Dendritic cell treated with granulocyte-macrophage colony-stimulating factor and Interleukin-4, amounts not matched to agents 40 ng/mL and 50 ng/mL, for 4 days (primary cell): ENCODE measurements around the gene GYG2.
A peak's percentile ranks its signal among the peaks of the same experiment; 100 is the strongest.
"Not testable (repeated sequence)": the region's sequence is repeated elsewhere in the genome, so short reads cannot be mapped to it uniquely, and the experiment has no call there.

Experiments used
- H3K27ac Mint-ChIP-seq: one replicate; pipeline ENCODE4 v1.8.0; 2022; ENCODE audit warnings: mild to moderate bottlenecking, mixed read lengths
- H3K27me3 Mint-ChIP-seq: one replicate; pipeline ENCODE4 v1.8.0; 2022; ENCODE audit warnings: mild to moderate bottlenecking, mixed read lengths
- H3K36me3 Mint-ChIP-seq: one replicate; pipeline ENCODE4 v1.8.0; 2022; ENCODE audit warnings: low read depth, mixed read lengths
- H3K4me1 Mint-ChIP-seq: one replicate; pipeline ENCODE4 v1.8.0; 2022; ENCODE audit warnings: low read depth, mixed read lengths
- H3K4me3 Mint-ChIP-seq: one replicate; pipeline ENCODE4 v1.8.0; 2022; ENCODE audit warnings: mild to moderate bottlenecking, moderate library complexity, mixed read lengths
- H3K9me3 Mint-ChIP-seq: one replicate; pipeline ENCODE4 v1.8.0; 2022; ENCODE audit warnings: mixed read lengths
- intact Hi-C: fragments of 100-400 bp; cut with micrococcal nuclease; formaldehyde crosslinking; loops from one replicate; pipeline ENCODE4 v1.15.0; 2022

Gene GYG2

DNA sequence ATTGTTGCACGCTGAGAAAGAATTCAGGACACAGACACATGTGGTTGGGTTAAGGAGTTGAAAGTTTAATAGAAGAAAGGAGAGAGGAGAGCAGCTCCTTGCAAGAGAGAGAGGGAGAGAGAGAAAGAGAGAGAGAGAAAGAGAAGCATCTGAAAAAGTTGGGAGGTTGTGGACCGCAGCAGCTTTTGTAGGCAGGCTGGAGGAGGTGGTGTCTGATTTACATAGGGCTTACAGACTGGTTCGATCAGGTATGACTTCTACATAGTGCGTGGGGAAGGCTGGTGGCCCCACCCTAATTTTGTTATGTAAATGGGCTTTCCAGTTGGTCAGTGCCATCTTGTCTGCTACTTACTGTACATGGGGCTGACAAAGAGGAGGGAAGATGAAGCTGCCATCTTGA lies 27.5 kb upstream of the GYG2 start:
- H3K9me3 Mint-ChIP-seq: no peaks in the 10 kb centered on the region
- no peaks in the 10 kb centered on the region for H3K4me1 Mint-ChIP-seq
- peaks cover 1% of the 10 kb centered on the region for H3K27me3 Mint-ChIP-seq
- no peak overlapping the region for H3K27ac Mint-ChIP-seq
- intact Hi-C loops: no loop called here
- no peaks in the 10 kb centered on the region for H3K36me3 Mint-ChIP-seq
- no peak overlapping the region for H3K4me3 Mint-ChIP-seq

DNA sequence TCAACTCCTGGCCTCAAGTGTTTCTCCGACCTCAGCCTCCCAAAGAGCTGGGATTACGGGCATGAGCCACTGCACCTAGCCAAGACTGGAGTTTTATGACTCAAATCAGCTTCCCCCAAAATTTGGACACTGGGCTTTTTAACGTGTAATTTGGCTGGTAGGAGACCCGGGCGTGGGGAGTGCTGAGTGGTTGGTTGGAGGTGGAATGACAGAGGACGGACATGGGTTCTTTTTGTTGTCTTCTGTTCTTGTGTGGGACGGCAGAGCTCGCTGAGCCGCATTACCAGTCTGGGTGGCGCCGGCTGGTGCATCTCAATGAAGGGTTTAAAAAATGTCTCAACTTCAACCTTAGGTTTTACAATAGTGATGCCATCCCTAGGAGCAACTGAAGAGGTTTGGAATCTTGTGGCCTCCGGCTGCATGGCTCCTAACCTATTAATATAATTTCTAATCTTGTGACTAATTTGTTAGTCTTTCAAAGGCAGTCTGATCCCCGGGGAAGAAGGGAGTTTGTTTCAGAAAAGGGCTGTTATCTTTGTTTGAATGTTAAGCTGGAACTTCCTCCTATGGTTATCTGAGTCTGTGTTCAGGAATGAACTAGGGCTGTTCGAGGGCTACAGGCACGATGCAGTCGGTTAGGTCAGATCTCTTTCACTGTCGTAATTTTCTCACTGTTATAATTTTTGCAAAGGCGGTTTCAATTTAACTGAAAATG lies 26.2 kb upstream of the GYG2 start:
- intact Hi-C loops, H3K27me3 Mint-ChIP-seq, H3K9me3 Mint-ChIP-seq, H3K4me3 Mint-ChIP-seq, H3K27ac Mint-ChIP-seq, H3K4me1 Mint-ChIP-seq, H3K36me3 Mint-ChIP-seq: not testable (repeated sequence)

DNA sequence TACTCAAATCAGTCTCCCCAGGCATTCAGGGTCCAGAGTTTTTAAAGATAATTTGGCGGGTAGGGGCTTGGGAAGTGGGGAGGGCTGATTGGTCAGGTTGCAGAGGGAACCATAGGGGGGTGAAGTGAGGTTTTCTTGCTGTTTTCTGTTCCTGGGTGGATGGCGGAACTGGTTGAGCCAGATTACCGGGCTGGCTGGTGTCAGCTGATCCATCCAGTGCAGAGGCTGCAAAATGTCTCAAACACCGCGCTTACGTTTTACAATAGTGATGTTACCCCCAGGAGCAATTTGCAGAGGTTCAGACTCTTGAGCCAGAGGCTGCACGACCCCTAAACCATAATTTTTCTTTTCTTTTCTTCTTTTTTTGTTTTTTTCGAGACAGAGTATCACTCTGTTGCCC lies 25.2 kb upstream of the GYG2 start:
- H3K27me3 Mint-ChIP-seq, intact Hi-C loops, H3K4me1 Mint-ChIP-seq: not testable (repeated sequence)

DNA sequence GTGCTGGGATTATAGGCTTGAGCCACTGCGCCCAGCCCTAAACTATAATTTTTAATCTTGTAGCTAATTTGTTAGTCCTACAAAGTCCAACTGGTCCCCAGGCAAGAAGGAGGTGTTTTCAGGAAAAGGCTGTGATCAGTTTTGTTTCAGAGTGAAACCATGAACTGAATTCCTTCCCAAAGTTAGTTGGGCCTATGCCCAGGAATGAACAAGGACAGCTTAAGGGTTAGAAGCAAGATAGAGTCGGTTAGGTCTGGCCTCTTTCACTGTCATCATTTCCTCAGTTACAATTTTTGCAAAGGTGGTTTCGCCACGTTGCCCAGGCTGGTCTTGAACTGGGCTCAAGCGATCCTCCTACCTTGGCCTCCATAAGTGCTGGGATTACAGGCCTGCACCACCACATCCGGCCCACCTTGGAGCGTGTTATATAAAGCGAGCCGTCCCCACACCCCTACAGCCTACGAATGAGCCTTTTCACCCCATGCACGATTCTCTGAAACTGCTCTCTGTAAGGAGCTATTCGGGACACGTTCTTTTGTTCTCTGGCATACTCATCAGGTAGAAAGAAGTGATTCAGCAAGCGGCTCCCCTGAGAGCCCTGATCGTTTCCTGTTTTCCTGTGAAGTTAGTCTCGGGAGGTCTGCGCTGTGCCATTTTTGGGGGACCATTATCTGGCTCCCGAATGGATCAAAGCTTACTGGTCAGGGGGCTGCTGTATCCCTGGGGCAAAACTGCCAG lies 24.5 kb upstream of the GYG2 start:
- H3K4me3 Mint-ChIP-seq, H3K4me1 Mint-ChIP-seq, H3K27ac Mint-ChIP-seq, H3K27me3 Mint-ChIP-seq, H3K9me3 Mint-ChIP-seq, H3K36me3 Mint-ChIP-seq, intact Hi-C loops: not testable (repeated sequence)

More for the DNA sequence above, 25.2 kb upstream of the GYG2 start:
- H3K4me3 Mint-ChIP-seq, H3K9me3 Mint-ChIP-seq, H3K36me3 Mint-ChIP-seq, H3K27ac Mint-ChIP-seq: not testable (repeated sequence)

DNA sequence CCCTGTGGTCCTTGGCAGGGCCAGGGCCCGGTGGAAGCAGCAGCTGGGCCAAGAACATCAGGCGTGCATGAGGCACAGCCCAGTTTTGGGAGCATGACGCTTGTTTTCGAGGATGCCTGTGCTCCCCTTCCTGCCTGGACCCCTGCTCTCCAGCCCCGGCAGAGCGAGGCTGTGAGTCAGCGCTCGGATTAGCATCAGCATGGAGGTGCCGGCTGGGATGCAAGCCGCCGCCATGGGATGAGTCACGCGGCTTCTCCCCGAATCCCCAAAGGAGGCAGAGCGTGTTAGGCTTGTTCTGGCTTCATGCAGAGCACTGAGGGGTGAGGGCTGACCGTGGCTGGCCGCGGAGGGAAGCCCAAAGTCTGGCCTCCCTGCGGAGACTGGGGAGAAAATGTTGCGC lies 23.9 kb upstream of the GYG2 start:
- H3K9me3 Mint-ChIP-seq, H3K27ac Mint-ChIP-seq, intact Hi-C loops, H3K36me3 Mint-ChIP-seq, H3K4me3 Mint-ChIP-seq, H3K27me3 Mint-ChIP-seq, H3K4me1 Mint-ChIP-seq: not testable (repeated sequence)

DNA sequence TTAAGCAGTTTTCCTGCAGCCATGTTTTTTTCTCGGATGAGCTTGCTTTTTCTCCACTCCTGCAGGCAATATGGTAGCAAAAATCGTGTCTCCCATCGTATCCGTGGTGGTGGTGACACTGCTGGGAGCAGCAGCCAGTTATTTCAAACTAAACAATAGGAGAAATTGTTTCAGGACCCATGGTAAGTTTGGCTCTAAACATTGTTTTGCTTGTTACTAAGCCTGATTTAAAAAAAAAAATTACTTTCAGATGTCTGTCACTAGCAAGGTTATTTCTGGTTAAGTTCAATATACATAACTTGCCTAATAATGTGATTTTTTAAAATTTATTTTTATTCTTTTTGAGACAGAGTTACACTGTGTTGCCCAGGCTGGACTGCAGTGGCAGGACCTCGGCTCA lies 17.5 kb upstream of the GYG2 start:
- Mint-ChIP-seq H3K4me1 (no peaks in the 10 kb centered on the region), H3K4me3 (no peak overlapping the region), H3K9me3 (no peaks in the 10 kb centered on the region), H3K27me3 (no peaks in the 10 kb centered on the region), H3K27ac (no peak overlapping the region), H3K36me3 (no peaks in the 10 kb centered on the region)
- intact Hi-C loops: no loop called here

DNA sequence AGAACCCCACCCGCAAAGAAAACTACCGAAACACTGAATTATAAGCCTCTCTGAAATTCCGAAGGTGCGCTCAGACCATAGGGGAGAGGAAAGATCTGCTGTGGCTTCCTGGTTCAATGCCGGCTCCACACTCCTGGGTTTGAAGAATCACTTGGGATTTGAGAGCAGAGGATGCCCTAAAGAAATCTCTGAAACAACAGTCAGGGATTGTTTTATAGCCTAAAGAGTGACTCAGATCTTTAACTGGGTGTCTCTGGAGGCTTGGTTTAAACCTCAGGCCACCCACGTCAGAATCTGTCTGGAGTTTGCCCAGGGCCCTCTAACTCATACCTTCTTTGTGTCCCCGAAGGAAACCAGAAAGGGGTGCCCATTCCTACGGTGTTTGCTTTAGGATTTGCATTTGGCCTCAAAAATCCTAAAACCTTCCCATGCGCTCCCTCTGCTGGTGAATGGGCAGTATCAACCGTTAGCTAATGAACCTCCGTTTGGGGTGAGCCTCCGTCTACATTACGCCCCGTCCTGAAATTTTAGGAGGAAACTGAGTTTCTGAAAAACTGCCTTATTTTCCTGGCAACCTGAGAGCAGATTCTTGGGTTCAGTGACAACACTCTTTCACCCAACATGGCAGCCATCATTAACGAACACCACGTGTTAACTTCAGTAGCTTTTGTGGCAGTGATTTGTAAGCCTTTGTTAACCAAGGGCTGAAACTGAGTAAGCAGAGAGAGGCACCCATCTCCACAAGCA lies 16.4 kb upstream of the GYG2 start:
- H3K27me3 Mint-ChIP-seq, H3K9me3 Mint-ChIP-seq, H3K27ac Mint-ChIP-seq, H3K4me1 Mint-ChIP-seq, H3K36me3 Mint-ChIP-seq: not testable (repeated sequence)
- peak overlapping the region; percentile 26 for H3K4me3 Mint-ChIP-seq
- intact Hi-C loops: loop anchor here (2.0 kb wide), 1 partner anchor 168 kb away; no protein-coding TSS in a partner anchor

DNA sequence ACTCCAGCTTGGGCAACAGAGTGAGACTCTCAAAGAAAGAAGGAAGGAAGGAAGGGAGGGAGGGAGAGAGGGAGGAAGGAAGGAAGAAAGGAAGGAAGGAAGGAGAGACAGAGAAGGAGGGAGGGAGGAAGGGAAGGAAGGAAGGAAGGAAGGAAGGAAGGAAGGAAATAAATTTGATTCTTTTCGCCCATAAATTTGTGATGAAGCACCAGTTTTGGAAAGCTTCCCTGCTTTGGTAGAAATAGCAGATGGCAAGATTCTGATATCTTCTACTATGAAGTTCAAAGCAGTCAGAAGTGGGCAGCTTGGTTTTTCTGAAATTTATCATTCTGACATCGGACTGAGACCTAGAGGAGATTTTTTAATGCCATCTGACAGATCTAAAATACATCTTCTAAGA lies 11.7 kb upstream of the GYG2 start:
- intact Hi-C loops: no loop called here
- Mint-ChIP-seq H3K36me3 (no peaks in the 10 kb centered on the region), H3K9me3 (no peaks in the 10 kb centered on the region), H3K27ac (no peak overlapping the region), H3K4me3 (no peak overlapping the region), H3K27me3 (no peaks in the 10 kb centered on the region), H3K4me1 (no peaks in the 10 kb centered on the region)

DNA sequence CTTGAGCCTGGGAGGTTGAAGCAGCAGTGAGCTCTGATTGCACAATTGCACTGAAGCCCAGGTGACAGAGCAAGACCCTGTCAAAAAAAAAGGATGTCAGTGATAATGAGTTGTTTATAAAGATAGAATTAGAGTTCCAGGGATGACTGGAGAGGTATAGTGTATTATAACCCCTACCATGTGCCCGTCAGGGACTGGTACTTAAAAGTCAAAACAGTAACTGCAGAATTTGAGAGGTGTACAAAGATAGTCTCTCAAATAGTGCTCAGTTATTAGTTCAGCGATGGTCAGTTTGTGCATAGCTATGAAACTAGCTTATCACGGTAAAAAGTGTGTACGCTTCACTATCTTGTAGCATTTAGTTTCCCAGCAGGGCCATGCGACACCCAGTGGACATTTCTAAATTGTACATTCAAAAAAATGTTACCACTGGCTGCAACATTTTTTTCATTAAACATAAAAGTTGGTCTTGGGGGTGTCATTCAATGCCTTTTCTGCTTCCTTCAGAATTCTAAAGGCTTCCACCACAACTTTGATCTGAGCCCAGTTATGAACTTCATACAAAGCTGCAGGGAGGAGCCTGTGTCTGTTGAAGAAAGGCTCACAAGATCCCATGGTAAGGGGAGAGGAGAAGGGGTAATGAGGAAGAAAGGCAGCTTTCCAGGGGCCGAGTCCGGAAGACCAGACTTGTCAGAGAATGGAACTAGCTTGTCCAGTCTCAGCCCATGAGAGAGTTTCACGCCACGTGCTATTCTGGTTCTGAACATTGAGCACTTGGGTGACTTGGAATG lies 9.2 kb upstream of the GYG2 start:
- intact Hi-C loops: no loop called here
- no peak overlapping the region for H3K4me3 Mint-ChIP-seq
- no peak overlapping the region for H3K27ac Mint-ChIP-seq
- no peaks in the 10 kb centered on the region for H3K4me1 Mint-ChIP-seq
- H3K27me3 Mint-ChIP-seq: no peaks in the 10 kb centered on the region
- H3K9me3 Mint-ChIP-seq: no peaks in the 10 kb centered on the region
- H3K36me3 Mint-ChIP-seq: no peaks in the 10 kb centered on the region

DNA sequence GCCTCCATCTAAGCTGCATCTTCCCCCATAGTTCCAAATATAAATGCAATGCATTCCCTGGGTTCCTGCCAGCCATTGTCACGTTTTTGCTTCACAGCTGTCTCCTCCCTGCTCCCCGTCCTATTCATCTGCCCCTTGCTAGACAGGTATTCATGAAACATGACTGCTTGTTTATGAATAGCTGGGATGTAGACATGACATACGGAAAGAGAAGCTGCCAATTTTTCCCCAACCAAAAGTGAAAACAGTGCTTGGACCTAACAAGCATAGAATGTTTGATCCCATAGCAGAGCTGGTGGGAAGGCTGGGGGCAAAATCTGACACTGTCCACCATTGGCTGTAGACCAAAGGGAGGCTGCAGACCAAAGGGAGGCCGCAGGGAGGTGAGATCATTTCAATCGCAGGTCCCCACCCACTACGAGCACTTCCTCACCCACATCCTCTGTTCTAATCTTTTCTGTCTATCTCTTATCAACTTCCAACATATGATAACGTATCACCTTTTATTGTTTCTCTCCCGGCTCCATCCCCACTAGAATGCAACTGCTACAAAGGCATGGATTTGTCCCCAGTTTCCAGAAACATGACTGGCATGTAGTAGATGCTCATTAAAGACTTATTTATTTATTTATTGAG lies 8.5 kb upstream of the GYG2 start:
- no peak overlapping the region for H3K4me3 Mint-ChIP-seq
- no peak overlapping the region for H3K27ac Mint-ChIP-seq
- H3K4me1 Mint-ChIP-seq: no peaks in the 10 kb centered on the region
- H3K36me3 Mint-ChIP-seq: no peaks in the 10 kb centered on the region
- no peaks in the 10 kb centered on the region for H3K27me3 Mint-ChIP-seq
- H3K9me3 Mint-ChIP-seq: no peaks in the 10 kb centered on the region
- intact Hi-C loops: no loop called here

DNA sequence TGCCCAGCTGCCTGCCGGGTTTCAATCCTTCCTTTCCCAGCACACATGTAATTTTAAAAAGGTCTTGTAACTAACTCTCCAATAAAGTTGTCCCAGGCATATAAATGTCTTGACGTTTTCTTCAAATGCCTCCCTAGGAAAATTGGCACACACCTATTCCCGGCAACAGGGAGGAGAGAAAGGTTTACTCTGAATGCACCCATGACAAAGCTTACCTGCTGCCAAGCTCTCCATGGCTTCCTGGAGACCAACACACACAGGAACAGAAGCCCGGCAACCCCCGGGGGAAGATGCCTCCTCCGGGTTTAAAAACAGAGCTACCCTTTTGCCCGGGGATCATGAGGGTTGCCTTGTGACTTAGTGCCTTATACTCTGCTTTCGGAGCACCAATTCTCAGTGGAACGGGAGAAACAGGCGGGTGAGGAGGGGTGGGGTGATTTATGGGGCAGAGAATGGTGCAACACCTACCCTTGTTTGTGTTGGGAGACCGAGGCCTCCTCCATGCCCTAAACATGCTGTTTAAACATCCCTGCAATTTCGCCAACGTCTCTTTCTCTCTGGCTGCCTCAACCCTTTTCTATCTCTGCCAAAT lies 4.8 kb upstream of the GYG2 start:
- Mint-ChIP-seq H3K4me3 (no peak overlapping the region), H3K9me3 (no peaks in the 10 kb centered on the region), H3K27me3 (no peaks in the 10 kb centered on the region), H3K36me3 (no peaks in the 10 kb centered on the region), H3K4me1 (no peaks in the 10 kb centered on the region), H3K27ac (no peak overlapping the region)
- intact Hi-C loops: no loop called here

DNA sequence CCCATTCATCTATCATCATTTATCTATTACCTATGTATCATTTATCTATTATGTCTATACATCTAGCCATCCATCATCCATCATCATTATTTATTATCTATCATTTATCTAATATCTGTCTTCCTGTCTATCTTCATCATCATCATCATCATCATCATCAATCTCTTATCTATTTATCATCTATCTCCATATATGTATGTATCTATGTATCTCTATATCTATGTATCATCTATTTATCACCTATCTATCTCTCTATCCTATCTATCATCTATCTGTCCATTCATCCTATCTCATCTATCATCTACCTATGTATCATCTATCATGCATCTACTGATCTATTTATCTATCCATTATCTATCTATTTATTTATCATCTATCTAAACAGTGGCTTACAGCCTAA lies 3.8 kb upstream of the GYG2 start:
- Mint-ChIP-seq H3K4me1 (no peaks in the 10 kb centered on the region), H3K27me3 (peaks cover 8% of the 10 kb centered on the region), H3K27ac (no peak overlapping the region), H3K4me3 (no peak overlapping the region), H3K9me3 (no peaks in the 10 kb centered on the region), H3K36me3 (no peaks in the 10 kb centered on the region)
- intact Hi-C loops: no loop called here

DNA sequence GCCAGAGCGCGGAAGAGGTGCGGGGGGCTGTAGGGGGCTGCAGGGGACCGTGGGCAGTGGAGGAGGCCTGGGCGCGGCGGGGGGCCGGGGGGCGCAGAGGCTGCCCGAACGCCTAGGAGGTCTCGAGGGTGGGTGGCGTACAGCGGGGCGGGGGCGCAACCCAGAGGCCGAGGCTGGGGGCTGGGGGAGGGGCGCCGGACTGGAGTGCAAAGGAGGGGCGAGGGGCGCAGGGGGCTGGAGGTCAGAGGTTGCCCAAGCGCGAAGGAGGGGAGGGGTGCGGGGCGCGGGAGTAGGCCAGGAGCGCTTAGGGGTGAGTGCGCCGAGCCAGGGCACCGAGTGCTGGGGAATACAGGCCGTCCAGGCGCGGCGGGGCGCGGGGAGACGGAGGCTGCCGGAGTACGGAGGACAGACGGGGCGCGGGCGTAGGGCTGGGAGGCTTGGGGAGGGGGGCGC lies 255 bp downstream of the GYG2 start:
- Mint-ChIP-seq H3K4me3 (no peak overlapping the region), H3K9me3 (no peaks in the 10 kb centered on the region), H3K27me3 (peaks cover 18% of the 10 kb centered on the region), H3K4me1 (no peaks in the 10 kb centered on the region), H3K36me3 (no peaks in the 10 kb centered on the region), H3K27ac (no peak overlapping the region)
- intact Hi-C loops: no loop called here
